Measurements from ENCODE around the gene EID2. TPM values are rescaled to one million over a fixed set of nuclear protein-coding genes. Genes with fewer than 3 reads are reported as not detected.

Gene EID2
- total and polyA plus RNA-seq, 2 of the 4 experiments (the other 2 are of a cell fraction), result 5.7 to 9.8 TPM

- H3K9ac ChIP-seq (ENCODE audit: low read depth, low read length), result no peak overlapping the region
- ChIA-PET CTCF (no interaction called here), POLR2A (ENCODE audit: unreplicated experiment) (no interaction called here)
- H3K36me3 ChIP-seq (ENCODE audit: control insufficient read depth, insufficient read depth, low read length), result no peaks in the 10 kb centered on the region
- dilution Hi-C loops (cut with HindIII; ENCODE audit: low sequenced_read_pairs, unreplicated experiment), result no loop called here
- in situ Hi-C loops (cut with MboI; ENCODE audit: low sequenced_read_pairs), result no loop called here
- H3K79me1 ChIP-seq (ENCODE audit: low read depth in 1 of 2, low read length in 2 of 2), result no peaks in the 10 kb centered on the region
- no peak overlapping the region for H3K18ac ChIP-seq (ENCODE audit: low read depth, low read length)
- H4K8ac ChIP-seq (ENCODE audit: low read depth in 2 of 2, low read length in 2 of 2), result no peak overlapping the region
- no peak for ATAC-seq (ENCODE audit: low read depth)
- no peak overlapping the region for H4K5ac ChIP-seq (ENCODE audit: low read depth, low read length)
- BruUV-seq (replicated peaks), result no TSS peak
- no peak overlapping the region for H2BK120ac ChIP-seq (ENCODE audit: low read depth, low read length)
- no peaks in the 10 kb centered on the region for H3K9me3 ChIP-seq (ENCODE audit: control insufficient read depth, insufficient read depth, low read length)
- TF ChIP-seq RAD21 (IDR thresholded peaks at IDR 0.05; ENCODE audit: low read length), result no peak
- TF ChIP-seq NFE2L2 (IDR thresholded peaks at IDR 0.05; ENCODE audit: low read depth, low read length), result no peak
- TF ChIP-seq, protein P1, sequence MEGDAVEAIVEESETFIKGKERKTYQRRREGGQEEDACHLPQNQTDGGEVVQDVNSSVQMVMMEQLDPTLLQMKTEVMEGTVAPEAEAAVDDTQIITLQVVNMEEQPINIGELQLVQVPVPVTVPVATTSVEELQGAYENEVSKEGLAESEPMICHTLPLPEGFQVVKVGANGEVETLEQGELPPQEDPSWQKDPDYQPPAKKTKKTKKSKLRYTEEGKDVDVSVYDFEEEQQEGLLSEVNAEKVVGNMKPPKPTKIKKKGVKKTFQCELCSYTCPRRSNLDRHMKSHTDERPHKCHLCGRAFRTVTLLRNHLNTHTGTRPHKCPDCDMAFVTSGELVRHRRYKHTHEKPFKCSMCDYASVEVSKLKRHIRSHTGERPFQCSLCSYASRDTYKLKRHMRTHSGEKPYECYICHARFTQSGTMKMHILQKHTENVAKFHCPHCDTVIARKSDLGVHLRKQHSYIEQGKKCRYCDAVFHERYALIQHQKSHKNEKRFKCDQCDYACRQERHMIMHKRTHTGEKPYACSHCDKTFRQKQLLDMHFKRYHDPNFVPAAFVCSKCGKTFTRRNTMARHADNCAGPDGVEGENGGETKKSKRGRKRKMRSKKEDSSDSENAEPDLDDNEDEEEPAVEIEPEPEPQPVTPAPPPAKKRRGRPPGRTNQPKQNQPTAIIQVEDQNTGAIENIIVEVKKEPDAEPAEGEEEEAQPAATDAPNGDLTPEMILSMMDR (conservative IDR thresholded peaks at IDR 0.05; ENCODE audit: low read depth, low read length), result no peak
- TF ChIP-seq CHD1 (IDR thresholded peaks at IDR 0.05; ENCODE audit: low read depth, low read length), result no peak
- TF ChIP-seq, protein P2, sequence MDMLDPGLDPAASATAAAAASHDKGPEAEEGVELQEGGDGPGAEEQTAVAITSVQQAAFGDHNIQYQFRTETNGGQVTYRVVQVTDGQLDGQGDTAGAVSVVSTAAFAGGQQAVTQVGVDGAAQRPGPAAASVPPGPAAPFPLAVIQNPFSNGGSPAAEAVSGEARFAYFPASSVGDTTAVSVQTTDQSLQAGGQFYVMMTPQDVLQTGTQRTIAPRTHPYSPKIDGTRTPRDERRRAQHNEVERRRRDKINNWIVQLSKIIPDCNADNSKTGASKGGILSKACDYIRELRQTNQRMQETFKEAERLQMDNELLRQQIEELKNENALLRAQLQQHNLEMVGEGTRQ (IDR thresholded peaks at IDR 0.05; ENCODE audit: low read depth, low read length), result no peak
- no peak for TF ChIP-seq RFX5 (IDR thresholded peaks at IDR 0.05; ENCODE audit: low read depth, low read length)
- no peak for TF ChIP-seq CEBPB (IDR thresholded peaks at IDR 0.05; ENCODE audit: low read depth, low read length)
- TF ChIP-seq MAFK (IDR thresholded peaks at IDR 0.05; ENCODE audit: low read depth, low read length), result no peak
- TF ChIP-seq POLR2A (IDR thresholded peaks at IDR 0.05; ENCODE audit: low read depth, low read length), result no peak
- H3K23ac ChIP-seq (ENCODE audit: low read depth, low read length), result no peak overlapping the region; the same call in 1 of the 2 replicates
- DNase-seq, result no peak
- peaks cover 2% of the 10 kb centered on the region; the same call in 1 of the 2 replicates for H3K9me1 ChIP-seq (ENCODE audit: insufficient read depth, low read length)
- H3K27ac ChIP-seq (ENCODE audit: insufficient read depth, low read length), result no peak overlapping the region
- no peaks in the 10 kb centered on the region for H3K4me1 ChIP-seq (ENCODE audit: control insufficient read depth, insufficient read depth, low read length)
- no peak overlapping the region for H2AFZ ChIP-seq (replicated peaks; ENCODE audit: low read length, poor library complexity)
- no peak overlapping the region for H3K4ac ChIP-seq (ENCODE audit: low read depth, low read length)
- no peaks in the 10 kb centered on the region; the same call in 1 of the 2 replicates for H3K27me3 ChIP-seq (ENCODE audit: control insufficient read depth, insufficient read depth, low read length)
- no peaks in the 10 kb centered on the region for H4K20me1 ChIP-seq (ENCODE audit: insufficient read depth, low read length)
- H2AK5ac ChIP-seq (ENCODE audit: low read depth, low read length), result no peak overlapping the region
- WGBS, 2 experiments (ENCODE audit: extremely low coverage in 2 of 2, insufficient read length in 1 of 2), result no CpG with 5 or more reads among the region's 3 CpGs
- no peak overlapping the region for H2AK9ac ChIP-seq (replicated peaks; ENCODE audit: low read depth, low read length, poor library complexity)
- H3K4me3 ChIP-seq (ENCODE audit: insufficient read depth, low read depth, low read length), result no peak overlapping the region
- no peak overlapping the region for H4K91ac ChIP-seq (ENCODE audit: insufficient read depth, low read depth, low read length)
- no peak overlapping the region for H2BK20ac ChIP-seq (ENCODE audit: low read depth, low read length)
- H3K4me2 ChIP-seq (ENCODE audit: low read depth, low read length), result no peak overlapping the region
- no peak overlapping the region for H2BK15ac ChIP-seq (ENCODE audit: low read depth, low read length)
- intact Hi-C loops (cut with micrococcal nuclease), result no loop called here
- H3K56ac ChIP-seq (ENCODE audit: extremely low read depth, insufficient read depth, low read length), result no peak overlapping the region
- H2BK5ac ChIP-seq (ENCODE audit: low read depth, low read length, poor library complexity, severe bottlenecking), result no peak overlapping the region
- no peak overlapping the region for H3K14ac ChIP-seq (replicated peaks; ENCODE audit: low read depth, low read length)
Measured at GRCh38 chr19:39568604-39569003, 28.6 kb upstream of the EID2 start.

Measured in IMR-90 (cell line).